Stimulated activated CD4-positive, alpha-beta T cell treated with anti-CD3 and anti-CD28 coated beads, Interleukin-2, amount 100 ng/mL, for 24 hours (primary cell): ENCODE data around the gene ANKRD36C.
A peak's percentile ranks its signal among the peaks of the same experiment; 100 is the strongest.
"Not testable (repeated sequence)": the region's sequence is repeated elsewhere in the genome, so short reads cannot be mapped to it uniquely, and the experiment has no call there.

ENCODE experiments used
- DNase-seq, 2 donors: peaks; one replicate each; pipeline ENCODE4 v3.0.0-alpha.2; 2020

Gene ANKRD36C

DNA sequence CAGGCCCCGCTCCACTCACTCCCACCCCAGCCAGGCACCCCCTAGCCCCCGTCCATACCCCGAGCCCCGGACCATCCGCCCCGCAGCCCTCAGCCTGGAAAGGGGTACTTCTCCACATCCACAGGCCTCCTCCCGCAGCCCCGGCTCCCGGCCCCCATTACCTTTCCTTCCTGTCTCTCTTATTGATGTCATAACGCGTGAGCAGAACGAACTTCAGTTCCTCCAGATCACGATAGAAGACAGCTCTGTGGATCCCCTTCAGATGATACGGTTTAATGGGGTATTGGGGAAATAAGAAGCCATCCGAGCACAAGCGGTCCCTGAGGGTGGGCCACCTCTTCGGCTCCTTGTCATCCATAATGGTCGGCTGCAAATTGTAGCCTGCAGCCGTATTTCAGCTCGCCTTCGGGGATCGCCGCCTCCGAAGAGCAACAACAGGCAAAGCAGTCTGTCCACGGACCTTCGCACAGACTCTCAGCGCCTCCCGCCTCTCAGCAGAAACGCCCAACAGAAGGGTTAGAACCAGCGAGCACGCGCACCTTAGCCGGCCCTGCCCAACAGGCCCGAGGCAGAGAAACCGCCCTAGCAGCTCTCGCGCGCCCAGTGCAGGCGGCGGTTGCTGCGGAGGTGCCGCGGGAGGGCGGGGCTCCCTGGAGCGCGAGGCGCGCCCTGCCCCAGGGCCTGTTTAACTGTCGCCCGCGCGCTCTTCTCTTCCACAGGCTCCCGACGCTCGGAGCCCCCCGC, at the start of gene ANKRD36C:
TSS of gene ANKRD36C (minus strand) at position 474 of the 744 bp plus-strand sequence. CDS start at position 358, 116 bp downstream.
- DNase-seq, result peak; percentile 25 to 32

- not testable (repeated sequence) for DNase-seq
Measured at GRCh38 chr2:96035554-96035953, 43.9 kb upstream of the ANKRD36C start.

DNA sequence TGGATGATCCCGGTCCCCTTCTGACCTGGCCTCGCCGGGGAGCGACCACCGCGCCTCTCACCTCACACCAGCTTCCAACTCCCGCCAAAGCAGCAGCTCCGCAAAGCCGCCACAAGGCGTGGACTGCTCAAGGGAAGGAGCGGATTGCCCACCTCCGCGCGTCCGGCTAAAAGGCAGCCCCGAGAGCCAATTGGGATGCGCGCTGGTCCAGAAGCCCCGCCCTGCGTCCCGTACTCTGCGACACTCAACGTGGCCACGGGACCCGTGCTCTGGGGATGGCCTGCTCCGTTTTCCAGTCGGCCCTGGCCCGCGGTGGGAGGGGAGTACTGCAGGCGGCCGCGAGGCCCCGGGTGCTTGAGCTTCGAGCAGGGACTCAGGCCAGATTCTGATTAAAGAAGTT, 43.2 kb upstream of the ANKRD36C start, which contains the start of gene GPAT2:
TSS of gene GPAT2 (minus strand) at position 125 of the 400 bp plus-strand sequence. CDS start 2,557 bp downstream, outside the sequence.
- not testable (repeated sequence) for DNase-seq

GRCh38 chr2:96033997-96034396, 42.4 kb upstream of the ANKRD36C start:
- DNase-seq, result not testable (repeated sequence)

GRCh38 chr2:96027725-96028325, 36.2 kb upstream of the ANKRD36C start:
- DNase-seq, result not testable (repeated sequence)

DNA sequence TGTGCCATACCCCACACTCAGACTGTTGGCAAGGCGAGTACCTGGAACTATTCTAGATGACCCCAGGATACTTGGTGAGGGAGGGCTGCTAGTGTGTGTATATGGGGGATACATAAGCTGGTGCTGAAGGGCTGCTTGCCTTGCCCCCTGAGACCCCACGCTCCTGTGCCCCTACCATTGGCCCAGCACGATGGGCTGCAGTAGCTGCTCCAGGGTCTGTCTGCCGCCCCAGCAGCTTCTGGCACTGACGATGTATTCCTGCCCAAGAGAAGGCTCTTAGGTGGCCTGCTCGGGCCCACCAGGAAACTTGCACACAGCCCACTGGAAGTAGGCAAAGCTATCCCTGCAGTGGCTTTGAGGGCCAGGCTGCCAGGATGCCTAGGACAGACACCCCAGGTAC, 34.1 kb upstream of the ANKRD36C start:
- DNase-seq, result not testable (repeated sequence)

DNA sequence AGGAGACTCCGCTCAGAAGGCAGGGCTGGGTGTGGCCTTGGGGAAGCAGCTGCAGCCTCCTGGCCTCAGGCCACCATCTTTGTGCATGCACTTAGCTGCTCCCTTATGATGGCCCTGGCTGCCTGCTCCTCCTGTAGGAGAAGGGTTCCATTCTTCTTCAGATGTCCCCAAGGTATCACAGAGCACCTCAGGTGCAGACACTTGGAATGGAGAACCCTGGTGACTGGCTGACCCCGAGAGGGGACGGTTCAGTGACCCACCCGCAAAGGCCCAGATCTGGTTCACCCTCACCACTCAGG, 33.5 kb upstream of the ANKRD36C start:
- no peak for DNase-seq

GRCh38 chr2:96024336-96025193, 32.9 kb upstream of the ANKRD36C start:
- no peak for DNase-seq

- DNase-seq, result not testable (repeated sequence)
Measured at GRCh38 chr2:96023701-96024100, 32.1 kb upstream of the ANKRD36C start.

DNA sequence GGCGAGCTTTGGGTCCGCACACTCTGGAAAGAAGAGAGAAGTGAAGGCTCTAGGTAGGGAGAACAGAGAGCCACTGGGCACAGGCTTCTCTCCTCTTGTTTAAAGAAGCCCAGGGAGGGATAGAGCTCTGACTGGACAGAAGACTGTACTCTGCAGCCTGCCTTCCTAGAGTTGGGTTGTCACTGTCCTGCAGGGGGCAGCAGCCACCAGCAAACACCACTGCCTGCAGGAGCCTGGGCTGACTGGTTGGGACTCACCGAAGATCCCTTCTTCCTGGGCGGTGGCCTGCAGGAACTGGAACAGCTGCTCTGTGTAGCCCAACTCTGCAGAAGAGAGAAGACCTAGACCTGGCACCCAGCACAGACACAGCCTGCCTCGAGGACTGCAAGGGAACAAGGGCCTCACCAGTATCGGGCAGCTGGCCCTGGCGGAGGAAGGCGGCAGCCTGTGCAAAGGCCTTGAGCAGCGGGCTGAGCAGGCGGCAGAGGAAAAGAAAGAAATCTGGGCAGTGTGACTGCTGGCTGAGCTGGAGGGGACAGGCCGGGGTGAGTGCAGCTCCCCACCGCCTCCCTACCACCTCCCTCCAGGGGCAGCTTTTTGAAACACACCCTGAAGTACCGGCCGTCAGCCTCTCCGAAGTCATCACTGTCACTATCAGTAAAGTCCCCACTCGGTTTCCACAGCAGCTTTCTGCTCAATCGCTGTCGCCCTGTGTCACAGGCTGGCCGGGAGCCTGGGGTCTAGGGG, 31.2 kb upstream of the ANKRD36C start:
- peak; percentile 77 to 78 for DNase-seq

DNA sequence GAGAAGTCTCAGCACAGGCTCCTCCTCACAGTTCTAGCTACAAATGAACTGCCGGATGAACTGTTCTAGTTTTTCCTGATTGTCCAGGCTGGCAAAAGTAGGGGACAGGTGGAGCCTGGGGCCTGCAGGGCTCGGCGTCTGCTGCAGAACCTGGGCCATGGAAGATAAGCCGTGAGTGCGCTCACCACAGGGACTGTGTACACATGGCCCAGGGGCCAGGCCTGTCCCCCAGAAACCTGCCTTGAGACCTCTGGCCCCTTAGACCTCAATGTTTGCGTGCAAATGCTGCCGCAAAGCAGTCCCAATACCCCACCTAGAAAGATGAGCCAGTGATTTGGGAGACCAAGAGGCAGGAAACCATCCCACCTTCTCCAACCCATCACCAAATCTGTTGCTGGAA, 30.5 kb upstream of the ANKRD36C start:
- DNase-seq, result not testable (repeated sequence)

DNA sequence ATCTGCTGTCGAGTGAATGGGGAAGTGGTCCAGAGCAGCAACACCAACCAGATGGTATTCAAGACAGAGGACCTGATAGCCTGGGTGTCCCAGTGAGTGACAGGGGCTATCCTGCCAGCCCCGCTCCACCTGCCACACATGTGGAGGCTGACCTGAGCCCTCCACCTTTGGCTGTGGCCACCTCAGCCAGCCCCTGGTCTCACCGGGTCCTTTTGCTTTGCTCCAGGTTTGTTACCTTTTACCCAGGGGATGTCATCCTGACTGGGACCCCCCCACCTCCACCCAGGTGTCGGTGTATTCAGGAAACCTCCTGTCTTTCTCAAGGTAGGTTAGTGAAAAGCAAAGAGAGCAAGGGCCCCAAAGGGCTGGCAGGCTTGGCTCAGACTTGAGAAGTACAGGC, 29.5 kb upstream of the ANKRD36C start:
- not testable (repeated sequence) for DNase-seq

DNA sequence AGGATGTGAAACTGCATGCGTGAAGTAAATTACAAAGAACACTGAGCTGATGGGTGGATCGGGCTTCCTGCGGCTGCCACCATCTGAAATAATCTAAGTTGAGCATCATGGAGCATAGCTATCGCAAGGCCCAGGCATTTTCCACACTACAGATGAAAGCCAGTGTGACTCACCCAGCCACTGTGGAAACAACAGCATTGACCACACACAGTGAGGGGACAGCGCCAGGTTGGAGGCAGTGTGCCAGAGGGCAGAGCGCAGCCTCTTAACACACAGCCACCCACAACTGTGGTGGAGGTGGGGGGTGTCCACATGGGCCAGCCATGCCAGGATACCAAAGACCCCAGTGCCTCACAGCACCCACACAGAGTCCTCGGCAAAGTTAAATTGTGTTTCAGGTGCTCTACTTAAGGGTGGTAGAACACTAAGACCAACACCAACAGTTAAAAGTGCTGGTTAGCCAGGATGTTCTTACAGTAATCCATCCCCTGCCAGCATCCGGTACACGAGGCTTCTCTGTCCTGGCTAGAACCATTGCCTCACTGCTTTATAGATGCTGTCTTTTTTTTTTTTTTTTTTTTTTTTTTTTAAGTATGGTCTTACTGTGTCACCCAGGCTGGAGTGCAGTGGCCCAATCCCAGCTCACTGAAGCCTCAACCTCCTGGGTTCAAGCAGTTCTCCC, 28.4 kb upstream of the ANKRD36C start:
- not testable (repeated sequence) for DNase-seq

- not testable (repeated sequence) for DNase-seq
Measured at GRCh38 chr2:96016321-96016720, 24.7 kb upstream of the ANKRD36C start.

DNA sequence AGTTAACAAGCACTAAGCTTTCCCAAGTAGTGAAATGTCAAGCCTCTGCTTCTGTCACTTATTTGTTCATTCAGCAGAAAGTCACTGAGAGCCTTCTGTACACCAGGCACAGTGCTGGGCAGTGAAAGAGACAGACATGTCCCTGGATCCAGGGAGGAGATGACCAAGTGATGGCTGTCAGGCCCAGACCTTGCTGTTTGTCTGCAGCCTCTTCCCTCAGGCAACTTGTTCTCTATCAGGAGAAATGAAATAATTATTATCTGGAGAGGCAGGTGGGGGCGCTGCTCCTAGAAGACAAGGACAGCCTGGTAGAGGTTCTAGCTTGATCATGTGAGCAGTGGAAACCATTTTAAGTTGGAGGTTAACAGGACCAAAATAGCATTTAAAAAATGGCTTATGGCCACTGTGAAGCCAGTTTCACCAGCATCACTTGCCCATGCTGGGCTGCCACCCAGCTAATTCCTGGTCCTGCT, 21.2 kb upstream of the ANKRD36C start:
- DNase-seq, result not testable (repeated sequence)

DNA sequence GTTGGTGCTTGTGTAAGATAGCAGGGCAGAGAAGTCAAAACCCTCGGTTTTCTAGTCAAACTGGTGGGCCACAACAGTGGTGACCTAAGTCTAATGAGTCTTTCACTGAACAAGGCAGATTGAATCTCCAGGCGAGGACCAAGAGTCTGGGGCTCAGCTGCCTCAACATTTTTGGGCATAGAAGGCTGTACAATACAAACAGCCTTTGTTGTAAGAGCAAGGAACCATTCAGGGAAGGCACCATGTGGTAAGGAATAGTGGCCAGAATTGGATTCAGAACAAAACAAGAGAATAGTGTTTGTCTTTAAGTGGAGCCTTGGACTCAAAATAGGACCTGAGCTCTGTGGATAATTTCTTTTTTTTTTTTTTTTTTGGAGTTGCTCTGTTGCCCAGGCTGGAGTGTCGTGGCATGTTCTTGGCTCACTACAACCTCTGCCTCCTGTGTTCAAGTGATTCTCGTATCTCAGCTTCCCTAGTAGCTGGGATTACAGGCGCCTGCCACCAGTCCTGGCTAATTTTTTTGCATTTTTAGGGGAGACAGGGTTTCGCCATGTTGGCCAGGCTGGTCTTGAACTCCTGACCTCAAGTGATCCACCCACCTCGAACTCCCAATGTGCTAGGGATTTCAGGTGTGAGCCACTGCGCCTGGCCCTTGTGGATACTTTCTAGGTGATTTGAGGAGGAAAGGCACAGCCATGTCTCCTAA, 20.6 kb upstream of the ANKRD36C start:
- not testable (repeated sequence) for DNase-seq

DNA sequence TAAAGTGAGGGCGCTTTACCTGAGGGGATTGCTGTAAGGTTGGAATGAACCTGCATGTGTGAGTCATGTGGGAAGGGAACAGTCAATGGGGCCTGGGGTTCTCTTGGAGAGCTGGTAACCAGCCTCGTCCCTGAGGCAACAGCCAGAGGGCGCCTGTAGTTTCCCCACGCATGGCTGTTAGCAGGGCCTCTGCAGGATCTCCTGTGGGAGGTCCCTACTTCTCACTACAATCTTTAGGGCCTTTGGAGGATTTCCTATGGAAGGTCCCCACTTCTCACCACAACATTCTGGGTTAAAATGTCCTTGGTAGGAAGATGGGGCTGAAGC, 19.5 kb upstream of the ANKRD36C start:
- peak in 1 of 2 donors; percentile 28 for DNase-seq

DNA sequence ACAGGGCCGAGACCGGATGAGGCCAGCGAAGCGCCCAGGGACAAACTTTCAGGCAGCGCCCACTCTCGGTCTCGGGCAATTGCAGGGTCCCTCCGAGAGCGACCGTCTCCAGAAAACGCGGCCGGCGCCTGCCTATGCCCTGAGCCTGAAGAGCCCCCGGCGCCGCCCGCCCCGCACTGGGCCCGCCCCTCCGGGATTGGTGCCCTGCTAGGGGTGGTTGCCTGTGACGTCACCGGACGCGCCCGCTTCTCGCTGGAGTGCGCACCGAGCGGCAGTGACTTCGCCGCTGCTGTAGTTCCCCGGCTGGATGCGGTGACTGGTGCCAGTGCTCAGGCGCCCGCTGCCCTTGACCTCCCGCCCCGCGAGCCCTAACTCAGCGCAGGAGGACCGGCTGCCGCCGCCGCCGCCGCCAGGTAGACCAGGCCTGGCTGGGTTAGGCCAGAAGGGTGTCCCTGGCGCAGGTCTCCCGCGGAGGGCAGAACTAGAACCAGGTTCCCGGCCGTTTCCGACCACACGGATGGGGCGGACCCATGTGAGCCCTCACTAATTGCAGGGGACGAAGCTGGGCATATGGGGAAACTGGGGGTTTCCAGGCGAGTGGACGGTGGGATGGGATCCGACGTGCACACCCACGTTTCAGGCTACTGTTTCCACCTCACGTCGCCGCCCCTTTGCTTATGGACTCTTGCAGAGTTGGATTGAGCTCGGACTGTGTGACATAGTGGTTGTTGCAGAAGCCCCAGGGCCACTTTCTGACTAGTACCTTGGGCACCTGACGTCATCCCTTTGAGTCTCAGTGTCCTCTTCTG, 18.9 kb upstream of the ANKRD36C start:
- peak; percentile 96 to 99 for DNase-seq

DNA sequence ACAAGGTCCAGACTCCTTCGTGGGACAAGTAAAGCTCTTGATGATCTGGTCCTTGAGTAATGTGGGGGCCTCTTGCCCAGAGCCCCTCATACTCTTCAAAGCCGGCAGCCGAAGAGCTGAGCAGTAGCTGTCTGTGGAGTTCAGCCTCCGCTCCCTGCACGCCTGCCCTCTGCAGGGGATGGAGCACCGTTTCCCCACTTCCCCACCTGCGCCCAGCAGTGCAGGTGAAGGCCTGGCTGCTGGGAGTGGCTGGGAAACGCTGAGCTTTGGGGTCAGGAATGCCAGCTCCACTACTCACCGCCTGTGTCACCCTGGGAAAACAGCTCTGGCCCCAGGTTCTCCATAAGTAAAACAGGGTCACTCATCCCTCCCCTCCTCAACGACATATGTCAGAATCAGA, 18.2 kb upstream of the ANKRD36C start:
- not testable (repeated sequence) for DNase-seq

GRCh38 chr2:96008051-96008450, 16.4 kb upstream of the ANKRD36C start:
- not testable (repeated sequence) for DNase-seq
